ENCODE data around the gene HOOK2. TPM values are rescaled to one million over a fixed set of nuclear protein-coding genes. Genes with fewer than 3 reads are reported as not detected.

HOOK2 gene
- total RNA-seq, 2 donors from 2014 or later: 22.6 to 102 TPM

DNA sequence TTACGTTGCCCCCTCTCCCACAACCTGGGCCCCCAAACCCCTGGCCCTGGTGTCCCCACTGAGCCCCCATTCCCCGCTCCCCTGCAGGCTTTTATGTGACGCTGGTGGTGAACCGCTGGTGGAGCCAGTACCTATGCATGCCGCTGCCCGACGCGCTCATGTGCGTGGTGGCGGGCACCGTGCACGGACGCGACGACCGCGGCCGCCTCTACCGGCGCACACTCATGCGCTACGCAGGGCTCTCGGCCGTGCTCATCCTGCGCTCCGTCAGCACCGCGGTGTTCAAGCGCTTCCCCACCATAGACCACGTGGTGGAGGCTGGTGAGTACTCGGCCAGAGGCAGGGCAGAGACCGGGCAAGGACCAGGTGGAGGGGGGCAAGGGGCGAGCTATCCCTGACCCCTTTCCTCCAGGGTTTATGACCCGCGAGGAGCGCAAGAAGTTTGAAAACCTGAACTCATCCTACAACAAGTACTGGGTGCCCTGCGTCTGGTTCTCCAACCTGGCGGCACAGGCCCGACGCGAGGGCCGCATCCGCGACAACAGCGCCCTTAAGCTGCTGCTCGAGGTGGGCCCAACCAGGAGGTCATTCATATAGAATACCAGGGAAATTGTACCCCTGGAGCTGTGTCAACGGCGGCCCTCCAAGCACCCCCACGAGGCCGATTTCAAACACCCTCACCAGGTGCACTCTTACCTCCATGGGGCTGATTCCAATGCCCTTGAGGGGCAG lies 20.7 kb downstream of the HOOK2 start:
- H3K4me3 ChIP-seq: no peak overlapping the region
- TF ChIP-seq, protein P1, sequence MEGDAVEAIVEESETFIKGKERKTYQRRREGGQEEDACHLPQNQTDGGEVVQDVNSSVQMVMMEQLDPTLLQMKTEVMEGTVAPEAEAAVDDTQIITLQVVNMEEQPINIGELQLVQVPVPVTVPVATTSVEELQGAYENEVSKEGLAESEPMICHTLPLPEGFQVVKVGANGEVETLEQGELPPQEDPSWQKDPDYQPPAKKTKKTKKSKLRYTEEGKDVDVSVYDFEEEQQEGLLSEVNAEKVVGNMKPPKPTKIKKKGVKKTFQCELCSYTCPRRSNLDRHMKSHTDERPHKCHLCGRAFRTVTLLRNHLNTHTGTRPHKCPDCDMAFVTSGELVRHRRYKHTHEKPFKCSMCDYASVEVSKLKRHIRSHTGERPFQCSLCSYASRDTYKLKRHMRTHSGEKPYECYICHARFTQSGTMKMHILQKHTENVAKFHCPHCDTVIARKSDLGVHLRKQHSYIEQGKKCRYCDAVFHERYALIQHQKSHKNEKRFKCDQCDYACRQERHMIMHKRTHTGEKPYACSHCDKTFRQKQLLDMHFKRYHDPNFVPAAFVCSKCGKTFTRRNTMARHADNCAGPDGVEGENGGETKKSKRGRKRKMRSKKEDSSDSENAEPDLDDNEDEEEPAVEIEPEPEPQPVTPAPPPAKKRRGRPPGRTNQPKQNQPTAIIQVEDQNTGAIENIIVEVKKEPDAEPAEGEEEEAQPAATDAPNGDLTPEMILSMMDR (IDR thresholded peaks at IDR 0.05): no peak
- DNase-seq (ENCODE audit: low spot score): no peak
- H3K27me3 ChIP-seq (replicated peaks; ENCODE audit: insufficient read depth): no peaks in the 10 kb centered on the region
- H3K9me3 ChIP-seq: no peaks in the 10 kb centered on the region
- H3K36me3 ChIP-seq: no peaks in the 10 kb centered on the region
- no peak overlapping the region for H3K27ac ChIP-seq
- no peak for ATAC-seq (ENCODE audit: insufficient number of reproducible peaks, low FRiP score, low read depth)
- peaks cover 8 to 13% of the 10 kb centered on the region in 2 donors for H3K4me1 ChIP-seq (ENCODE audit: control insufficient read depth in 1 of 2, low read depth in 2 of 2)

- ATAC-seq (ENCODE audit: insufficient number of reproducible peaks, low FRiP score, low read depth) (no peak), DNase-seq (ENCODE audit: low spot score) (no peak)
- Histone ChIP-seq H3K27ac (no peak overlapping the region), H3K36me3 (peaks cover 9% of the 10 kb centered on the region), H3K4me1 (ENCODE audit: control insufficient read depth in 1 of 2, low read depth in 2 of 2) (peaks cover 2 to 4% of the 10 kb centered on the region in 2 donors), H3K27me3 (replicated peaks; ENCODE audit: insufficient read depth) (no peaks in the 10 kb centered on the region), H3K4me3 (no peak overlapping the region), H3K9me3 (no peaks in the 10 kb centered on the region)
- TF ChIP-seq, protein P1 (IDR thresholded peaks at IDR 0.05): no peak
These were observed 23.1 kb downstream of the HOOK2 start for GRCh38 chr19:12752056-12752781.

DNA sequence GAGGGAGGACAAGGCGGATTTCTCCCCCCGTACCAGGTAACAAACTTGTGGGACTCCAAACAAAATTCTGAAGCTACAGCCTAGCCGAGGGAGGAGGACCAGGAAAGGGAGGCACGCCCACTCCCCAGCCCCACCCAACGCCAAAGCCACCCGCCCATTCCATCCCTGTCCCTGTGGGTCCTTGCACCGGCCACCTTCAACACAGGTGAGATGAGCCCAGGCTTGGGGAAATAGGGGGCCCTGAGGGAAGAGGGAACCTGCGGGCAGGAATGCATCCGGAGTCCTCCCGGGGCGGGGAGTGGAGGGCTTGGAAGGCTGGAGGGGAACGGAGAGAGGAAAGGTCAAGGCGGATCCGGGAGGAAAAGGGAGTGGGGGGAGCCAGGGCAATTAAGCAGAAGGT lies 23.7 kb downstream of the HOOK2 start, which contains the start of gene BEST2:
Gene BEST2 (plus strand): TSS at position 157 of the 400 bp plus-strand sequence. CDS start 802 bp downstream, outside the sequence.
- Histone ChIP-seq H3K36me3 (peaks cover 12% of the 10 kb centered on the region), H3K27ac (no peak within 1 kb of the TSS), H3K4me1 (ENCODE audit: control insufficient read depth in 1 of 2, low read depth in 2 of 2) (no peaks in the 10 kb centered on the region), H3K27me3 (replicated peaks; ENCODE audit: insufficient read depth) (no peaks in the 10 kb centered on the region), H3K4me3 (no peak within 1 kb of the TSS), H3K9me3 (no peaks in the 10 kb centered on the region)
- no peak for ATAC-seq (ENCODE audit: insufficient number of reproducible peaks, low FRiP score, low read depth)
- no peak for DNase-seq (ENCODE audit: low spot score)
- TF ChIP-seq, protein P1 (IDR thresholded peaks at IDR 0.05): no peak

GRCh38 chr19:12750851-12751250 lies 24.5 kb downstream of the HOOK2 start:
- DNase-seq (ENCODE audit: low spot score) (no peak), ATAC-seq (ENCODE audit: insufficient number of reproducible peaks, low FRiP score, low read depth) (no peak)
- H3K36me3 ChIP-seq: peaks cover 20% of the 10 kb centered on the region
- TF ChIP-seq, protein P1 (IDR thresholded peaks at IDR 0.05): no peak
- no peak overlapping the region for H3K27ac ChIP-seq
- no peaks in the 10 kb centered on the region for H3K9me3 ChIP-seq
- no peak overlapping the region for H3K4me3 ChIP-seq
- H3K4me1 ChIP-seq (ENCODE audit: control insufficient read depth in 1 of 2, low read depth in 2 of 2): no peaks in the 10 kb centered on the region
- H3K27me3 ChIP-seq (replicated peaks; ENCODE audit: insufficient read depth): no peaks in the 10 kb centered on the region

- Histone ChIP-seq H3K36me3 (peaks cover 28% of the 10 kb centered on the region), H3K27ac (no peak overlapping the region), H3K9me3 (no peaks in the 10 kb centered on the region), H3K4me1 (ENCODE audit: control insufficient read depth in 1 of 2, low read depth in 2 of 2) (no peaks in the 10 kb centered on the region), H3K27me3 (replicated peaks; ENCODE audit: insufficient read depth) (no peaks in the 10 kb centered on the region), H3K4me3 (no peak overlapping the region)
- TF ChIP-seq, protein P1 (IDR thresholded peaks at IDR 0.05): no peak
- no peak for ATAC-seq (ENCODE audit: insufficient number of reproducible peaks, low FRiP score, low read depth)
- DNase-seq (ENCODE audit: low spot score): no peak
These were observed 25.3 kb downstream of the HOOK2 start for GRCh38 chr19:12749938-12750521.
